ENCODE data around the gene GPRC5C. TPM values are rescaled to one million over a fixed set of nuclear protein-coding genes. Genes with fewer than 3 reads are reported as not detected.

GPRC5C gene
- total RNA-seq, 2 donors from 2014 or later: 57.0 to 73.4 TPM

DNA sequence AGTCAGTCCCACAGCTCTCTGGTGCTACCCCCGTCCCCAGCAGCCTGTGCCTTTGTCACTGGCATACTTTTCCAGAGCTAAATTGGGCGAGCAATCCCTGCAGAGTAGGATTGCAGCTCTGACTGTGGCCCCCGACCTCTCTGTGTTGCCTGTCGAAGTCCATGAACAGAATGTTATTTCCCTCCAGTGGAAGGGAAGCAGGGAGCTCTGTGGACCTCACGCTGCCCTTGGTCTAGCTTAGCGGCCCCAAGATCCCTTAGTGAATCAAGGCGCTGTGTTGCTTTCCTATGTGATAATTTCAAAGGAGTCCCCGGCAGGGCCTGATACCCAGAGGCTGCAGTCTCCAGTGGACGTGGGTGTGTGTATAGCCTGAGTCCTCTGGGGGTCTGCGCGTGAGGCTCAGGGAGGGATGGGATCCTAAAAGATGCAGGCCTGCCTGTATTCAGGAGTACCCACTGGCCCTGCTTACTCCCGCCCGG is 19.1 kb downstream of the GPRC5C start:
- Histone ChIP-seq H3K4me3 (ENCODE audit: low read length) (no peak overlapping the region), H3K4me1 (ENCODE audit: control insufficient read depth, insufficient read depth, low read length) (peaks cover 8% of the 10 kb centered on the region), H3K9ac (ENCODE audit: extremely low read depth, low read length, poor library complexity, severe bottlenecking) (no peak overlapping the region), H3K9me3 (ENCODE audit: control insufficient read depth, low read length) (no peaks in the 10 kb centered on the region), H3K36me3 (ENCODE audit: control insufficient read depth, insufficient read depth, low read length) (peaks cover 6% of the 10 kb centered on the region), H3K27me3 (ENCODE audit: control insufficient read depth, insufficient read depth, low read length, poor library complexity, severe bottlenecking) (peaks cover 23% of the 10 kb centered on the region), H3K27ac (ENCODE audit: low read depth, low read length) (no peak overlapping the region)
- Mint-ChIP-seq H3K4me3 (no peak overlapping the region), H3K27ac (no peak overlapping the region), H3K9me3 (no peaks in the 10 kb centered on the region), H3K27me3 (ENCODE audit: insufficient read depth) (peaks cover 28% of the 10 kb centered on the region), H3K4me1 (peaks cover 13% of the 10 kb centered on the region), H3K36me3 (ENCODE audit: low read depth) (peaks cover 7% of the 10 kb centered on the region)
- DNase-seq: no peak
- WGBS, 2 experiments (ENCODE audit: insufficient coverage in 1 of 2, insufficient read length in 1 of 2): 93 to 96% methylated on average over 8 to 13 of the region's 13 CpGs
- no peak for TF ChIP-seq CTCF (conservative IDR thresholded peaks at IDR 0.05)

GRCh38 chr17:74451557-74451956 is 19.7 kb downstream of the GPRC5C start:
- no peak overlapping the region for H3K27ac ChIP-seq (ENCODE audit: low read depth, low read length)

DNA sequence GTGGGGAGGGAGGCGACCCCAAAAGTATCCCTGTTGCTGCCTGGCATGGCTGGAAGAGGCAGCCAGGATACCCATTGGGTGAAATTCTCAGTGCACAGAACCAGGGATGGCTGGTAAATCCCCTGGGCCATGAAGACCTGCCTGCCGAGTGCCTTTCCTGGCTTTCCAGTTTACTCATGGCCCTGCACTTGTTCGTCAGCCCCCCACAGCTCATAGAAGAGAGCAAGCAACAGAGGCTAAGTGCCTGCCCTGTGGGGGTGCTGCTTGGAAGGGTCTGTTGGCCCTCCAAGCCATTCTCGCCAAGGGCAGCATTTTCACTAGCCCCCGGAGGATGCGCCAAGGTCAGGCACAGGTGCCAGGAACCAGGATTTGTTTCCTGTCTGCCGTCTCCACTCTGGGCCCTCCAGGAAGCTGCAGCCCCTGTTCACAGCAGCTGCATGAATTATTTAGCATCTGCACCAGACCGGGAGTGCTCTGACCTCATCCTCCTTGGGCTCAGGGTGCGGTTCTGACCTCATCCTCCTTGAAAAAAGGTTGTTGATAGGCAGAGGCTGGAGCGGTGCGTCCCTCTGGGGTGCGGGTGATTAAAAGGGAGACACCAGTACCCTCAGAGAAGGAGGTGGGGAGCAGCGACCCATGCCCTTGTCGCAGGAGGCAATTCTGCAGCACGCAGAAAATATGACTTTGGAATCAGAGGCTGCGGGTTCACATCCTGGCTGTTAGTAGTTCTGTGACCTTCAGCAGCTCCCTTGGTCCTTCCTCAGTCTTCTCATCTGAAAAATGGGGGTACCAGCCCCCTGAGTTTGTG is 20.3 kb downstream of the GPRC5C start:
- Mint-ChIP-seq H3K27ac (no peak overlapping the region), H3K36me3 (ENCODE audit: low read depth) (peaks cover 7% of the 10 kb centered on the region), H3K9me3 (no peaks in the 10 kb centered on the region), H3K4me3 (peak overlapping the region; percentile 47), H3K4me1 (peaks cover 13% of the 10 kb centered on the region), H3K27me3 (ENCODE audit: insufficient read depth) (peaks cover 28% of the 10 kb centered on the region)
- peak overlapping the region; percentile 48 for H3K27ac ChIP-seq (ENCODE audit: low read depth, low read length)
- H3K4me3 ChIP-seq (ENCODE audit: low read length): no peak overlapping the region
- H3K9ac ChIP-seq (ENCODE audit: extremely low read depth, low read length, poor library complexity, severe bottlenecking): no peak overlapping the region
- H3K27me3 ChIP-seq (ENCODE audit: control insufficient read depth, insufficient read depth, low read length, poor library complexity, severe bottlenecking): peaks cover 23% of the 10 kb centered on the region
- H3K36me3 ChIP-seq (ENCODE audit: control insufficient read depth, insufficient read depth, low read length): peaks cover 6% of the 10 kb centered on the region
- TF ChIP-seq CTCF (conservative IDR thresholded peaks at IDR 0.05): no peak
- H3K4me1 ChIP-seq (ENCODE audit: control insufficient read depth, insufficient read depth, low read length): peaks cover 8% of the 10 kb centered on the region
- 45 to 56% methylated on average over 12 to 16 of the region's 16 CpGs for whole genome bisulfite sequencing, 2 experiments (ENCODE audit: insufficient coverage in 1 of 2, insufficient read length in 1 of 2)
- no peaks in the 10 kb centered on the region for H3K9me3 ChIP-seq (ENCODE audit: control insufficient read depth, low read length)
- DNase-seq: peak; percentile 75

More at GRCh38 chr17:74451557-74451956, 19.7 kb downstream of the GPRC5C start:
- Histone ChIP-seq H3K36me3 (ENCODE audit: control insufficient read depth, insufficient read depth, low read length) (peaks cover 6% of the 10 kb centered on the region), H3K4me1 (ENCODE audit: control insufficient read depth, insufficient read depth, low read length) (peaks cover 8% of the 10 kb centered on the region), H3K9me3 (ENCODE audit: control insufficient read depth, low read length) (no peaks in the 10 kb centered on the region), H3K9ac (ENCODE audit: extremely low read depth, low read length, poor library complexity, severe bottlenecking) (no peak overlapping the region), H3K4me3 (ENCODE audit: low read length) (no peak overlapping the region), H3K27me3 (ENCODE audit: control insufficient read depth, insufficient read depth, low read length, poor library complexity, severe bottlenecking) (peaks cover 23% of the 10 kb centered on the region)
- Mint-ChIP-seq H3K27me3 (ENCODE audit: insufficient read depth) (peaks cover 28% of the 10 kb centered on the region), H3K36me3 (ENCODE audit: low read depth) (peaks cover 7% of the 10 kb centered on the region), H3K9me3 (no peaks in the 10 kb centered on the region), H3K4me1 (peaks cover 13% of the 10 kb centered on the region), H3K27ac (no peak overlapping the region), H3K4me3 (no peak overlapping the region)
- no peak for TF ChIP-seq CTCF (conservative IDR thresholded peaks at IDR 0.05)
- WGBS, 2 experiments (ENCODE audit: insufficient coverage in 1 of 2, insufficient read length in 1 of 2): 91 to 100% methylated on average over 3 to 5 of the region's 6 CpGs
- DNase-seq: no peak
